Transverse colon (tissue), 3 donors: ENCODE results near the gene TTN.

Experiments
- CTCF ChIP-seq, 5 experiments: fragments of 200-600 bp in 3 of 5; fragments of 450-650 bp in 2 of 5; sonication (generic) in 3 of 5; IDR thresholded peaks; 1 replicate in 2 of 5; 2 replicates in 3 of 5; pipeline ENCODE4 v1.5.1; 2016 to 2017; ENCODE audit warnings: antibody characterized with exemption in 5 of 5, inconsistent platforms in 3 of 5, mild to moderate bottlenecking in 2 of 5, moderate library complexity in 1 of 5
- EP300 ChIP-seq: sonication (generic); formaldehyde crosslinking; IDR thresholded peaks from one replicate; pipeline ENCODE4 v1.6.1; 2017; ENCODE audit warnings: antibody characterized with exemption, low read depth
- POLR2A ChIP-seq: fragments of 450-650 bp; IDR thresholded peaks from one replicate; pipeline ENCODE4 v1.6.1; 2016; ENCODE audit warnings: antibody characterized with exemption, mild to moderate bottlenecking, moderate library complexity

- TF ChIP-seq EP300 (no peak), CTCF (IDR thresholded peaks at IDR 0.05) (no peak), POLR2A (no peak)
Measured at GRCh38 chr2:178764097-178764496, 43.1 kb downstream of the TTN start.
